ENCODE measurements around the gene BTN2A1. TPM values are rescaled to one million over a fixed set of nuclear protein-coding genes. Genes with fewer than 3 reads are reported as not detected.

Gene BTN2A1
- 10 to 100 TPM; 28.9 to 33.3 TPM for total RNA-seq

GRCh38 chr6:26457806-26458688 lies at the start of gene BTN2A1:
TSS of gene BTN2A1 (plus strand) at chr6:26457955. CDS start at chr6:26458637, 682 bp downstream.

GRCh38 chr6:26500102-26500501 lies 42.3 kb downstream of the BTN2A1 start, which contains the start of gene BTN1A1:
TSS of gene BTN1A1 (plus strand) at chr6:26500303. CDS start at chr6:26501287, 984 bp downstream.

Other genes starting within 250 kb of the BTN2A1 start
- gene BTN3A2, start 92.8 kb upstream of the BTN2A1 start, total RNA-seq: 100 to 1,000 TPM; 134 to 146 TPM
- 10 to 100 TPM; 14.2 to 15.3 TPM for gene BTN2A2, start 74.8 kb upstream of the BTN2A1 start, total RNA-seq
- gene BTN3A1, start 55.7 kb upstream of the BTN2A1 start, total RNA-seq: 100 to 1,000 TPM in 1 of 2 experiments, 10 to 100 TPM in 1; 98.6 to 102 TPM
- 10 to 100 TPM; 78.5 to 82.0 TPM for gene BTN3A3, start 17.5 kb upstream of the BTN2A1 start, total RNA-seq
- gene BTN1A1, start 42.3 kb downstream of the BTN2A1 start, total RNA-seq: not detected
- 10 to 100 TPM; 94.2 to 98.6 TPM for gene HMGN4, start 80.4 kb downstream of the BTN2A1 start, total RNA-seq
- gene ABT1, start 139.0 kb downstream of the BTN2A1 start, total RNA-seq: 10 to 100 TPM; 27.2 to 28.0 TPM
- gene ZNF322, start 201.8 kb downstream of the BTN2A1 start, total RNA-seq: 10 to 100 TPM; 11.1 to 12.6 TPM

Measured in activated naive CD4-positive, alpha-beta T cell treated with anti-CD3 and anti-CD28 coated beads, Interleukin-2, amount 10 ng/mL, durations not matched to agents 5 hours and 36 hours (primary cell).